Fibroblast of pulmonary artery (primary cell): Measurements from ENCODE around the gene KANSL1L.
A peak's percentile ranks its signal among the peaks of the same experiment; 100 is the strongest.

ENCODE experiments used
- DNase-seq: peaks from one replicate; pipeline ENCODE4 v3.0.0-alpha.2; 2010; ENCODE audit warnings: low read depth
- H3K4me3 ChIP-seq: replicated peaks from 2 replicates; pipeline ENCODE4 v1.5.1; 2011; ENCODE audit warnings: low read depth, mild to moderate bottlenecking, control low read depth, low read length, moderate library complexity
- TF ChIP-seq, protein P1 (sequence below): IDR thresholded peaks from 2 replicates; pipeline ENCODE4 v1.5.1; 2011; ENCODE audit warnings: mild to moderate bottlenecking, control low read depth, low read length, inconsistent platforms; ENCODE audit errors: missing control alignments

Gene KANSL1L, protein sequence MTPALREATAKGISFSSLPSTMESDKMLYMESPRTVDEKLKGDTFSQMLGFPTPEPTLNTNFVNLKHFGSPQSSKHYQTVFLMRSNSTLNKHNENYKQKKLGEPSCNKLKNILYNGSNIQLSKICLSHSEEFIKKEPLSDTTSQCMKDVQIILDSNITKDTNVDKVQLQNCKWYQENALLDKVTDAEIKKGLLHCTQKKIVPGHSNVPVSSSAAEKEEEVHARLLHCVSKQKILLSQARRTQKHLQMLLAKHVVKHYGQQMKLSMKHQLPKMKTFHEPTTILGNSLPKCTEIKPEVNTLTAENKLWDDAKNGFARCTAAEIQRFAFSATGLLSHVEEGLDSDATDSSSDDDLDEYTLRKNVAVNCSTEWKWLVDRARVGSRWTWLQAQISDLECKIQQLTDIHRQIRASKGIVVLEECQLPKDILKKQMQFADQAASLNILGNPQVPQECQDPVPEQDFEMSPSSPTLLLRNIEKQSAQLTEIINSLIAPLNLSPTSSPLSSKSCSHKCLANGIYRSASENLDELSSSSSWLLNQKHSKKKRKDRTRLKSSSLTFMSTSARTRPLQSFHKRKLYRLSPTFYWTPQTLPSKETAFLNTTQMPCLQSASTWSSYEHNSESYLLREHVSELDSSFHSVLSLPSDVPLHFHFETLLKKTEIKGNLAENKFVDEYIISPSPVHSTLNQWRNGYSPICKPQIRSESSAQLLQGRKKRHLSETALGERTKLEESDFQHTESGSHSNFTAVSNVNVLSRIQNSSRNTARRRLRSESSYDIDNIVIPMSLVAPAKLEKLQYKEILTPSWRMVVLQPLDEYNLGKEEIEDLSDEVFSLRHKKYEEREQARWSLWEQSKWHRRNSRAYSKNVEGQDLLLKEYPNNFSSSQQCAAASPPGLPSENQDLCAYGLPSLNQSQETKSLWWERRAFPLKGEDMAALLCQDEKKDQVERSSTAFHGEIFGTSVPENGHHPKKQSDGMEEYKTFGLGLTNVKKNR

DNA sequence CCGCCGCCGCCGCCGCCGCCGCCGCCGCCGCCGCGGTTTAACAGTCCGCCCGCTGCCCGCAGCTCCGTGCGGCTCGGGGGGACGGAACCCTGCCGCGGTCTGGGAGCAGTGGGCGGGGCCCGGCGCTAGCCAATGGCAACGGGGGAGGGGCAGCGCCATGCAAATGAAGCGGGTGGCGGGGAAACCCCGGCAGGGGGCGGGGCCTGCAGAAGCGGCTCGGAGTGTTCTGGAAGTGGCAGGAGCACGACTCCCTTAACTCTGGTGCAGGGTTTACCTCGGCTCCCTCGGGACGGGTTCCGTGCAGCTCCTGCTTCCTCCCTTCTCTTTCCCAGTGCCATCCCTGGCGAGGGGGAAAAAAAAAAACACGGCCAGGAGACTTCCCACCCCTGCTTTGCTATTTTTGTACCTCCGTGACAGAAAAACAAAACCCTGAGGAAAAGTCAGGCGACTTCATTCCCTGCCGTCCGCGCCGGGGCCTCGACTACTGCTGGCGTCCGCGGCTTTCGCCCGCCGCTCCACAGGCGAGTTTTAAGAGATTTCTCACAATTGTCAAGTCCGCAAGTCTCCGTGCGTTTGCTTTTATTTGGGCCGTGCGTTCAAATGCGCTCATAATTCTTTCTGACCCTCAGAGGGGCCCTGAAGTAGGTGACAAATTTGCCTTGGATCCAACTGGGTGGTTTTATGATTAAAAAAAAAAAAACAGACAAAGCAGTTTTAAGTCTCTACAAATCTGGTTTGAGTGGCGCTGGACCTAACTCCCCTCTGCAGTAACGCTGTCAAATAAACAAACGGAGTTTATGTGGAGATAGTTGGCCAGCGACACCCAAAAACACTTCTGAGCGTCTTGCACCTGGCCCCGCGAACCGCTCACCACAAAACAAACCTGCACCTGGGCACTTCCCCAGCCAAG lies at the start of gene KANSL1L:
TSS of gene KANSL1L (minus strand) at position 101 of the 910 bp plus-strand sequence. CDS start 16,827 bp downstream, outside the sequence.
- TF ChIP-seq, protein P1, sequence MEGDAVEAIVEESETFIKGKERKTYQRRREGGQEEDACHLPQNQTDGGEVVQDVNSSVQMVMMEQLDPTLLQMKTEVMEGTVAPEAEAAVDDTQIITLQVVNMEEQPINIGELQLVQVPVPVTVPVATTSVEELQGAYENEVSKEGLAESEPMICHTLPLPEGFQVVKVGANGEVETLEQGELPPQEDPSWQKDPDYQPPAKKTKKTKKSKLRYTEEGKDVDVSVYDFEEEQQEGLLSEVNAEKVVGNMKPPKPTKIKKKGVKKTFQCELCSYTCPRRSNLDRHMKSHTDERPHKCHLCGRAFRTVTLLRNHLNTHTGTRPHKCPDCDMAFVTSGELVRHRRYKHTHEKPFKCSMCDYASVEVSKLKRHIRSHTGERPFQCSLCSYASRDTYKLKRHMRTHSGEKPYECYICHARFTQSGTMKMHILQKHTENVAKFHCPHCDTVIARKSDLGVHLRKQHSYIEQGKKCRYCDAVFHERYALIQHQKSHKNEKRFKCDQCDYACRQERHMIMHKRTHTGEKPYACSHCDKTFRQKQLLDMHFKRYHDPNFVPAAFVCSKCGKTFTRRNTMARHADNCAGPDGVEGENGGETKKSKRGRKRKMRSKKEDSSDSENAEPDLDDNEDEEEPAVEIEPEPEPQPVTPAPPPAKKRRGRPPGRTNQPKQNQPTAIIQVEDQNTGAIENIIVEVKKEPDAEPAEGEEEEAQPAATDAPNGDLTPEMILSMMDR, result no peak
- peak within 1 kb of the TSS; percentile 66 for H3K4me3 ChIP-seq
- peak; percentile 97 for DNase-seq

DNA sequence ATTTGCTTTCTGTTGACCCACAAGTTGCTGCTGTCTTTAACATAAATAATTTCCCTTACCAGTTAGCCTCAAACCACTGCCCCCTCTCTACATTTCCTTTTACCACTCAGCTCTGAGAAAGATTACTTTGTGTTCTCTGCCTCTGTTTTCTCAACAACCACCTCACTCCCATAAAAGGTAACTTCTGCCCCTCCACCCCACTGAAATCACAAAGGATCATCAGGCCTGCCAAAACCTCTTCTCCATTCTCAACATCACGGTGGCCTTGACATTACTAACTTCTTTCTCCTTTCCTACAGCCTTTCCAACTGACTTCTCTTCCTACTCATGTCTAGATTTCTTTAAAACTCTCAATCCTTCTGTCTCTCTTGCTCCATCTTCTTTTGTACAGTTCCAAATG lies 43.9 kb upstream of the KANSL1L start:
- DNase-seq, result no peak
- TF ChIP-seq, protein P1, result no peak

DNA sequence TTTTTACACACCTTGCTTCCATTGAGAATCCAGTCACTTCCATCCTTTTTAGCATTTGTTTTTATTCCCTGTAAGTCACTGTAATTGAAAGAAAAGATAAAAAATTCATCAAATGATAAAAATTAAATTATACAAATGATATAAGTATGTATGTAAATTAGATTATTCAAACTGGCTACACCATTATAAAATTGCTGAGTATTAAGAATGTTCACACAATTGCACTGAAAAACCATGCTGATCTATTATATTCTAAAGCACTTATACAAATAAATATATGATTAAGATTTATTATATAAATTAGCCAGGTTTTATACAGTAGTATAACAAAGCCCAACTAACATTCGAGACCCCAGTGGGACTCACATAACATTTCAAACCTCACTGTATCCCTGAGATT lies 39.0 kb upstream of the KANSL1L start:
- TF ChIP-seq, protein P1, result no peak
- H3K4me3 ChIP-seq, result no peak overlapping the region
- no peak for DNase-seq

More for the DNA sequence above, 43.9 kb upstream of the KANSL1L start:
- no peak overlapping the region for H3K4me3 ChIP-seq

DNA sequence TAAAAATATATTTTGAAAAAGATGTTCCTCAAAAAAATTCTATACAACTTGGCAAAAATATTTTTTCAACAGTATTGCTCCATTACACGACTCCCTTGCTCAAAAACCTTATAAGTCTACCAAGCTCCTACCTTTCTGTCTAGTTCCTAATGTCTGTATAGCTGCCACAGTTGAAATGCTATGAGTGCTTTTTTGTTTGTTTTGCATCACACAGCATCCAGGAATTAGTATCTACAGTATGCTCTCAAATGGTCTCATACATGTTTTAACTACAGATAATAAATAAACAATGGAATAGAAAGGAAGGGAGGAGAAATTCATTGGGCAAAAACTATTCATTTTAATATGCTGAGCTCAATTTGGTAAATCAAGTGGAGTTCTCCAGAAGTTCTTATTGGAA lies 36.7 kb upstream of the KANSL1L start:
- no peak for DNase-seq
- TF ChIP-seq, protein P1, result no peak
- no peak overlapping the region for H3K4me3 ChIP-seq

DNA sequence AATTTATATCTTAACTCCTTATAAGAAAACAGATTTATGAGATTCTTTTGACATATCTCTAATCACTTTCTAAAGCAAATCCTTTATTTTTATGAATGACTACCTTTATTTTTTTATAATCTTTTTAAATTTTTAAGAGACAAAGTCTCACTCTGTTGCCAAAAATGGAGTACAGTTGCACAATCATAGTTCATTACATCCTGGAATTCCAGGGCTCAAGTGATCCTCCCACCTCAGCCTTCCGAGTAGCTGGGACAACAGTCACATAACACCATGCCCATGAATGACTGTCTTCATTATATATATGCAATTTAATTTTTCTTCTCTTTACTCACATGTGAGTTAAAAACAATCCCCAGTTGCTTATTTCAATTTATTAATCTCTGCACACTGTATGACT lies 32.3 kb upstream of the KANSL1L start:
- DNase-seq, result peak; percentile 14
- TF ChIP-seq, protein P1, result no peak
- no peak overlapping the region for H3K4me3 ChIP-seq

DNA sequence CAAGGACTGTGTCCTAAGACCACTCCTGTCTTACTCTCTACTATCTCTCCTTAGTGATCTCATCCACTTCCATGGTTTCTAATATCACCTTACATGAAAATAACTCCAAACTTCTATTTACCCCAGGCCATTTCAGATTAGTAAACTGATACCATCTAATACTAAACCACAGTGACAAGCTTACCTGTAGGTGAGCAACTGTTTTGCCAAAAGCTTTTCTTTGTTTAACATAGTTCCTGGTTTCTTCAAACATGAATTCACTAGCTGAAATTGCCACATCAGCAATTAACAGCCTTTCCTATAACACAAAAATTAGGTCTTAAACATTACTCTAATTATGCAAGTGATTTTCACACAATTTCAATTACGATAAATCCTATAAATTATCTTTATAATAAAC lies 31.9 kb upstream of the KANSL1L start:
- H3K4me3 ChIP-seq, result no peak overlapping the region
- TF ChIP-seq, protein P1, result no peak
- DNase-seq, result no peak
